K562 (cell line): ENCODE results near the gene NUBP2. TPM values are rescaled to one million over a fixed set of nuclear protein-coding genes. Genes with fewer than 3 reads are reported as not detected.
A peak's percentile ranks its signal among the peaks of the same experiment; 100 is the strongest.

Source experiments
- ATAC-seq: fragments of 200-7000 bp; cut with Tn5 transposase; 3 replicates; pipeline ENCODE4 v1.9.1; 2020; ENCODE audit warnings: moderate library complexity
- BruUV-seq: library from RNA; stranded (reverse); fragments of 400-500 nt; replicated peaks from 2 replicates; lab custom pipeline; 2021; lab: Mats Ljungman, UMichigan
- CTCF ChIA-PET: fragments of 300-600 bp; formaldehyde crosslinking; extraction: SDS; loops from one replicate; lab custom pipeline; 2021; ENCODE audit warnings: low intra/inter-chr PET ratio; lab: Yijun Ruan, JAX
- POLR2A ChIA-PET: fragments of 300-600, 350-650 bp; sonication (Branson Sonifier 250); formaldehyde crosslinking; extraction: SDS; loops from one replicate; lab custom pipeline; 2021; ENCODE audit warnings: antibody characterized with exemption, inconsistent platforms; lab: Yijun Ruan, JAX
- DNase-seq, 4 experiments: peaks; one replicate each; pipeline versions ENCODE4 v3.0.0 to v3.0.0-alpha.2; 2011 to 2018; ENCODE audit warnings: low spot score in 3 of 4, mixed read lengths in 3 of 4; ENCODE audit errors: extremely low read depth in 1 of 4
- FAIRE-seq: peaks from 2 replicates; lab custom pipeline; 2011; peaks lifted over from hg19 to GRCh38; lab: Jason Lieb, UNC
- H2AFZ ChIP-seq: 2 replicates; pipeline ENCODE4 v1.6.0; 2011; ENCODE audit warnings: low read depth, low read length, control low read depth, inconsistent platforms
- H3K27ac ChIP-seq: fragments of 200-600 bp; 3 replicates; pipeline ENCODE4 v1.8.0; 2011; ENCODE audit warnings: low read depth, mild to moderate bottlenecking, control low read depth, inconsistent platforms, low read length, moderate library complexity, mixed read lengths; ENCODE audit errors: extremely low read depth
- H3K27me3 ChIP-seq, 2 experiments: fragments of 300-600 bp in 1 of 2; 2 replicates in 1 of 2; 3 replicates in 1 of 2; pipeline versions ENCODE4 v1.6.0 to v1.8.0; 2011; ENCODE audit warnings: inconsistent platforms in 2 of 2, low read length in 2 of 2, mild to moderate bottlenecking in 1 of 2, mixed read lengths in 1 of 2, moderate library complexity in 1 of 2; ENCODE audit not compliant: control insufficient read depth in 2 of 2, insufficient read depth in 2 of 2
- H3K36me3 ChIP-seq: fragments of 300-600 bp; 3 replicates; pipeline ENCODE4 v1.8.0; 2011; ENCODE audit warnings: mild to moderate bottlenecking, low read length, inconsistent platforms; ENCODE audit not compliant: control insufficient read depth, insufficient read depth
- H3K4me1 ChIP-seq, 2 experiments: fragments of 200-600 bp in 1 of 2; replicated peaks in 1 of 2; 2 replicates in 1 of 2; 3 replicates in 1 of 2; pipeline versions ENCODE4 v1.5.1 to v1.8.0; 2011; ENCODE audit warnings: inconsistent platforms in 2 of 2, low read length in 2 of 2, mild to moderate bottlenecking in 1 of 2, mixed read lengths in 1 of 2, moderate library complexity in 1 of 2; ENCODE audit not compliant: control insufficient read depth in 2 of 2, insufficient read depth in 2 of 2
- H3K4me2 ChIP-seq: 2 replicates; pipeline ENCODE4 v1.6.1; 2011; ENCODE audit warnings: low read length, control low read depth, inconsistent platforms, mixed read lengths; ENCODE audit not compliant: insufficient read depth
- H3K4me3 ChIP-seq: fragments of 200-600 bp; sonication (generic), shearing (Covaris generic); 2 replicates; pipeline ENCODE4 v1.5.1; 2016; ENCODE audit warnings: control low read depth, inconsistent platforms
- H3K79me2 ChIP-seq: fragments of 200-600 bp; 3 replicates; pipeline ENCODE4 v1.8.0; 2011; ENCODE audit warnings: low read length, inconsistent platforms; ENCODE audit not compliant: control insufficient read depth, insufficient read depth
- H3K9ac ChIP-seq, 2 experiments: 2 replicates each; pipeline versions ENCODE4 v1.6.0 to v1.6.1; 2011; ENCODE audit warnings: low read depth in 2 of 2, low read length in 2 of 2, control low read depth in 1 of 2, inconsistent platforms in 1 of 2, mild to moderate bottlenecking in 1 of 2, mixed read lengths in 1 of 2; ENCODE audit not compliant: insufficient read depth in 1 of 2
- H3K9me1 ChIP-seq: one replicate; pipeline ENCODE4 v1.6.0; 2011; ENCODE audit warnings: inconsistent platforms, mild to moderate bottlenecking, low read length, moderate library complexity; ENCODE audit not compliant: control insufficient read depth, insufficient read depth
- H3K9me3 ChIP-seq: replicated peaks from 2 replicates; pipeline ENCODE4 v1.5.1; 2011; ENCODE audit warnings: low read depth, low read length, inconsistent platforms; ENCODE audit not compliant: control insufficient read depth, insufficient read depth
- H4K20me1 ChIP-seq: replicated peaks from 2 replicates; pipeline ENCODE4 v1.6.1; 2011; ENCODE audit warnings: low read length, inconsistent platforms, mixed read lengths; ENCODE audit not compliant: control insufficient read depth, insufficient read depth
- ARID4B ChIP-seq: sonication (generic); formaldehyde crosslinking; IDR thresholded peaks from 2 replicates; pipeline ENCODE4 v1.8.0; 2022; ENCODE audit warnings: mild to moderate bottlenecking, missing genetic modification reagents
- DNMT1 ChIP-seq: fragments of 450-650 bp; IDR thresholded peaks from 2 replicates; pipeline ENCODE4 v1.6.1; 2016; ENCODE audit warnings: antibody characterized with exemption, mild to moderate bottlenecking
- EP300 ChIP-seq: IDR thresholded peaks from 2 replicates; pipeline ENCODE4 v1.6.1; 2012; ENCODE audit warnings: low read length, improper control_type of control experiment
- GABPB1 ChIP-seq: sonication (generic); formaldehyde crosslinking; IDR thresholded peaks from 2 replicates; pipeline ENCODE4 v1.8.0; 2022; ENCODE audit warnings: mild to moderate bottlenecking, missing genetic modification reagents
- HMG20B ChIP-seq: fragments of 250-450 bp; sonication (Bioruptor Pico); IDR thresholded peaks from 2 replicates; pipeline ENCODE4 v1.5.0; 2021; ENCODE audit warnings: mild to moderate bottlenecking
- HSF4 ChIP-seq: fragments of 250-450 bp; sonication (Bioruptor Pico); IDR thresholded peaks from 2 replicates; pipeline ENCODE4 v2.1.2; 2022; ENCODE audit warnings: mild to moderate bottlenecking, moderate library complexity, borderline replicate concordance
- PHF21A ChIP-seq: fragments of 450-650 bp; IDR thresholded peaks from 2 replicates; pipeline ENCODE4 v1.6.1; 2017; ENCODE audit warnings: low read depth, borderline replicate concordance
- SREBF2 ChIP-seq: sonication (generic); formaldehyde crosslinking; IDR thresholded peaks from 2 replicates; pipeline ENCODE4 v1.4.0; 2020; ENCODE audit warnings: mild to moderate bottlenecking, missing genetic modification reagents
- TAF9B ChIP-seq: fragments of 450-650 bp; IDR thresholded peaks from 2 replicates; pipeline ENCODE4 v1.6.1; 2018; ENCODE audit warnings: mild to moderate bottlenecking; ENCODE audit not compliant: partially characterized antibody
- TCF7L2 ChIP-seq: fragments of 150-350 bp; IDR thresholded peaks from 2 replicates; pipeline ENCODE4 v1.6.1; 2016; ENCODE audit warnings: low read depth, mild to moderate bottlenecking, low read length, moderate library complexity
- ZFP36 ChIP-seq: fragments of 150-350 bp; IDR thresholded peaks from 2 replicates; pipeline ENCODE4 v1.6.1; 2018; ENCODE audit warnings: low read length, low read depth; ENCODE audit not compliant: partially characterized antibody
- ZFPM2 ChIP-seq: fragments of 250-450 bp; sonication (Bioruptor Pico); IDR thresholded peaks from 2 replicates; pipeline ENCODE4 v1.5.1; 2022; ENCODE audit warnings: mild to moderate bottlenecking
- ZNF212 ChIP-seq: fragments of 450-650 bp; formaldehyde crosslinking; IDR thresholded peaks from 2 replicates; pipeline ENCODE4 v1.4.0; 2020; ENCODE audit warnings: mild to moderate bottlenecking
- ZNF311 ChIP-seq: fragments of 250-450 bp; sonication (Bioruptor Pico); IDR thresholded peaks from 2 replicates; pipeline ENCODE4 v1.4.0; 2020; ENCODE audit warnings: mild to moderate bottlenecking, moderate library complexity
- ZNF347 ChIP-seq: fragments of 450-650 bp; formaldehyde crosslinking; IDR thresholded peaks from 2 replicates; pipeline ENCODE4 v1.4.0; 2020; ENCODE audit warnings: low read depth, mild to moderate bottlenecking, moderate library complexity
- ZNF717 ChIP-seq: fragments of 250-450 bp; sonication (Bioruptor Pico); IDR thresholded peaks from 2 replicates; pipeline ENCODE4 v1.5.0; 2021
- whole genome bisulfite sequencing: fragments of 100-300 bp; shearing (Covaris generic); methylation state at CpG from one replicate; pipeline ENCODE4 v1.1.6; 2016; ENCODE audit warnings: low coverage, mixed read lengths; ENCODE audit not compliant: insufficient coverage; ENCODE audit errors: missing lambda C conversion rate; 5-methylcytosine and 5-hydroxymethylcytosine counted together
- in situ Hi-C: fragments of 300-500 bp; cut with MboI; formaldehyde crosslinking; loops from 4 replicates; pipeline ENCODE4 v1.15.0; 2018; ENCODE audit warnings: inconsistent platforms, mixed read lengths
- intact Hi-C: fragments of 100-400 bp; cut with micrococcal nuclease; formaldehyde crosslinking; loops from 2 replicates; pipeline ENCODE4 v1.14.2; 2022
- polyA plus RNA-seq, 8 experiments: library from polyadenylated mRNA; depleted of rRNA in 4 of 8; stranded (reverse) in 5 of 8; unstranded in 3 of 8; fragments of >200 nt; fragmentation: Nextera tagmentation in 2 of 8; fragmentation: Illumina TruSeq in 1 of 8; extraction: Ambion mirVana in 2 of 8; extraction: Trizol in 1 of 8; gene quantifications; 2 replicates each; pipeline versions ENCODE4 v1.2.1 to v1.2.3, GENCODE V29; 2011 to 2014; ENCODE audit warnings: inconsistent platforms in 1 of 8, missing spikeins in 1 of 8
- total RNA-seq, 7 experiments: library from RNA; depleted of rRNA in 6 of 7; stranded (reverse); fragments of >200 nt in 6 of 7; fragmentation: Illumina TruSeq in 2 of 7; extraction: Trizol in 2 of 7; gene quantifications; 2 replicates each; pipeline versions ENCODE4 v1.2.1 to v1.2.3, GENCODE V29; 2011 to 2021; ENCODE audit warnings: low replicate concordance in 1 of 7
- TF ChIP-seq, protein P1 (sequence below): fragments of 250-450 bp; sonication (Bioruptor Pico); IDR thresholded peaks from 2 replicates; pipeline ENCODE4 v1.5.0; 2021; ENCODE audit warnings: mild to moderate bottlenecking, borderline replicate concordance

Gene NUBP2
- total and polyA plus RNA-seq, 9 of the 15 experiments (the other 6 are each of a cell fraction or from before 2014, with no cell fraction given) = 1.8 to 115 (median 24.0) TPM

- ChIA-PET CTCF (interaction anchor here (0.6 kb wide), 1 partner anchor 1462 kb away, joined by 3 read pairs; the partner anchor contains the start of gene MRPL28), POLR2A (interaction anchor here (1.0 to 1.6 kb wide), 2 partner anchors 9 to 132 kb away, joined by 3 to 7 read pairs; partner anchors contain the start of gene RPS2)
- peak; percentile 63 to 93 (median 78) for DNase-seq
- BruUV-seq = no TSS peak
- 2% methylated on average over 9 of the region's 9 CpGs for WGBS
- Histone ChIP-seq H3K9me3 (no peaks in the 10 kb centered on the region), H4K20me1 (peaks cover 3% of the 10 kb centered on the region), H3K27me3 (no peaks in the 10 kb centered on the region), H3K9me1 (no peaks in the 10 kb centered on the region), H3K4me1 (peaks cover 22 to 29% of the 10 kb centered on the region in 2 experiments), H3K36me3 (peaks cover 25% of the 10 kb centered on the region; the same call in 2 of the 3 replicates), H3K79me2 (peaks cover 8% of the 10 kb centered on the region; the same call in 2 of the 3 replicates), H3K9ac (peak overlapping the region; percentile 47 to 82; a peak in 3 of 4 replicates), H3K4me2 (peak overlapping the region; percentile 40), H3K27ac (peak overlapping the region; percentile 67), H2AFZ (peak overlapping the region; percentile 42; the same call in 1 of the 2 replicates), H3K4me3 (no peak overlapping the region)
- in situ Hi-C loops = no loop called here
- intact Hi-C loops = no loop called here
- peak; percentile 93 for ATAC-seq
- peak; percentile 98 for FAIRE-seq
- peak; percentile 16 for TF ChIP-seq TAF9B
- no peak for TF ChIP-seq DNMT1
- TF ChIP-seq ZNF717 (CRISPR knock-in tag) = no peak
- TF ChIP-seq ZNF212 (CRISPR knock-in tag) = no peak
- no peak for TF ChIP-seq ARID4B (CRISPR knock-in tag)
- TF ChIP-seq ZFPM2 (CRISPR knock-in tag) = no peak
- no peak for TF ChIP-seq HSF4
- no peak for TF ChIP-seq HMG20B
- TF ChIP-seq GABPB1 (CRISPR knock-in tag) = peak; percentile 56; the same call in 1 of the 2 replicates
- TF ChIP-seq, protein P1, sequence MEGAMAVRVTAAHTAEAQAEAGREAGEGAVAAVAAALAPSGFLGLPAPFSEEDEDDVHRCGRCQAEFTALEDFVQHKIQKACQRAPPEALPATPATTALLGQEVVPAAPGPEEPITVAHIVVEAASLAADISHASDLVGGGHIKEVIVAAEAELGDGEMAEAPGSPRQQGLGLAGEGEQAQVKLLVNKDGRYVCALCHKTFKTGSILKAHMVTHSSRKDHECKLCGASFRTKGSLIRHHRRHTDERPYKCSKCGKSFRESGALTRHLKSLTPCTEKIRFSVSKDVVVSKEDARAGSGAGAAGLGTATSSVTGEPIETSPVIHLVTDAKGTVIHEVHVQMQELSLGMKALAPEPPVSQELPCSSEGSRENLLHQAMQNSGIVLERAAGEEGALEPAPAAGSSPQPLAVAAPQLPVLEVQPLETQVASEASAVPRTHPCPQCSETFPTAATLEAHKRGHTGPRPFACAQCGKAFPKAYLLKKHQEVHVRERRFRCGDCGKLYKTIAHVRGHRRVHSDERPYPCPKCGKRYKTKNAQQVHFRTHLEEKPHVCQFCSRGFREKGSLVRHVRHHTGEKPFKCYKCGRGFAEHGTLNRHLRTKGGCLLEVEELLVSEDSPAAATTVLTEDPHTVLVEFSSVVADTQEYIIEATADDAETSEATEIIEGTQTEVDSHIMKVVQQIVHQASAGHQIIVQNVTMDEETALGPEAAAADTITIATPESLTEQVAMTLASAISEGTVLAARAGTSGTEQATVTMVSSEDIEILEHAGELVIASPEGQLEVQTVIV (CRISPR knock-in tag) = no peak
- TF ChIP-seq ZFP36 = no peak
- no peak for TF ChIP-seq PHF21A
- TF ChIP-seq TCF7L2 = no peak
- peak; percentile 92 for TF ChIP-seq EP300
- TF ChIP-seq SREBF2 = no peak
- TF ChIP-seq ZNF347 (CRISPR knock-in tag) = no peak
- peak; percentile 76; the same call in 1 of the 2 replicates for TF ChIP-seq ZNF311 (CRISPR knock-in tag)
Observed at GRCh38 chr16:1832838-1833454, 50.2 kb downstream of the NUBP2 start.
